Testis (tissue), 2 donors: ENCODE results near the gene PTPRT.

Source experiments
- POLR2A ChIP-seq: fragments of 450-650 bp; IDR thresholded peaks from one replicate; pipeline ENCODE4 v1.6.1; 2017; ENCODE audit warnings: antibody characterized with exemption, mild to moderate bottlenecking, moderate library complexity
- TF ChIP-seq, protein P1 (sequence below), 3 experiments: fragments of 450-650 bp in 2 of 3; fragments of 200-600 bp in 1 of 3; sonication (generic) in 1 of 3; IDR thresholded peaks; one replicate each; pipeline ENCODE4 v1.5.1; 2016 to 2019; ENCODE audit warnings: antibody characterized with exemption in 3 of 3, mild to moderate bottlenecking in 2 of 3, moderate library complexity in 1 of 3

- TF ChIP-seq, protein P1, sequence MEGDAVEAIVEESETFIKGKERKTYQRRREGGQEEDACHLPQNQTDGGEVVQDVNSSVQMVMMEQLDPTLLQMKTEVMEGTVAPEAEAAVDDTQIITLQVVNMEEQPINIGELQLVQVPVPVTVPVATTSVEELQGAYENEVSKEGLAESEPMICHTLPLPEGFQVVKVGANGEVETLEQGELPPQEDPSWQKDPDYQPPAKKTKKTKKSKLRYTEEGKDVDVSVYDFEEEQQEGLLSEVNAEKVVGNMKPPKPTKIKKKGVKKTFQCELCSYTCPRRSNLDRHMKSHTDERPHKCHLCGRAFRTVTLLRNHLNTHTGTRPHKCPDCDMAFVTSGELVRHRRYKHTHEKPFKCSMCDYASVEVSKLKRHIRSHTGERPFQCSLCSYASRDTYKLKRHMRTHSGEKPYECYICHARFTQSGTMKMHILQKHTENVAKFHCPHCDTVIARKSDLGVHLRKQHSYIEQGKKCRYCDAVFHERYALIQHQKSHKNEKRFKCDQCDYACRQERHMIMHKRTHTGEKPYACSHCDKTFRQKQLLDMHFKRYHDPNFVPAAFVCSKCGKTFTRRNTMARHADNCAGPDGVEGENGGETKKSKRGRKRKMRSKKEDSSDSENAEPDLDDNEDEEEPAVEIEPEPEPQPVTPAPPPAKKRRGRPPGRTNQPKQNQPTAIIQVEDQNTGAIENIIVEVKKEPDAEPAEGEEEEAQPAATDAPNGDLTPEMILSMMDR (IDR thresholded peaks at IDR 0.05) = no peak
- no peak for TF ChIP-seq POLR2A
Measured at GRCh38 chr20:42150230-42150629, 1039.5 kb downstream of the PTPRT start.
